ENCODE data around the gene TNKS1BP1.

GRCh38 chr11:57343825-57344224 is 19.1 kb upstream of the TNKS1BP1 start:
- no peak for TF ChIP-seq ZNF384 (IDR thresholded peaks at IDR 0.05)
- no peak for TF ChIP-seq CTBP1 (IDR thresholded peaks at IDR 0.05; ENCODE audit: borderline replicate concordance)
- TF ChIP-seq ELF4 (IDR thresholded peaks at IDR 0.05): no peak
- no peak for TF ChIP-seq FOXM1 (IDR thresholded peaks at IDR 0.05; ENCODE audit: borderline replicate concordance)
- no peak for TF ChIP-seq ARNT (IDR thresholded peaks at IDR 0.05)
- peak; percentile 41; the same call in 1 of the 2 replicates for TF ChIP-seq PKNOX1 (IDR thresholded peaks at IDR 0.05)
- no peak for TF ChIP-seq LEF1 (IDR thresholded peaks at IDR 0.05; ENCODE audit: borderline replicate concordance)
- no peak for TF ChIP-seq FOXA1 (IDR thresholded peaks at IDR 0.05)
- TF ChIP-seq SP1 (IDR thresholded peaks at IDR 0.05): no peak
- TF ChIP-seq SUZ12 (IDR thresholded peaks at IDR 0.05): no peak
- TF ChIP-seq BHLHE40 (IDR thresholded peaks at IDR 0.05; ENCODE audit: borderline replicate concordance): no peak
